B cell (primary cell): ENCODE data around the gene TMEFF1. TPM values are rescaled to one million over a fixed set of nuclear protein-coding genes. Genes with fewer than 3 reads are reported as not detected.

Experiments
- ATAC-seq: fragments of 200-7000 bp; cut with Tn5 transposase; one replicate; pipeline ENCODE4 v1.10.0; 2021; ENCODE audit warnings: low read depth, mild to moderate bottlenecking, moderate number of reproducible peaks, moderate library complexity
- CTCF ChIA-PET: fragments of 350-600 bp; sonication (Branson Sonifier 250); formaldehyde crosslinking; loops from one replicate; lab custom pipeline; 2021; ENCODE audit warnings: antibody characterized with exemption, inconsistent platforms; lab: Charles Lee
- POLR2A ChIA-PET: fragments of 350-600 bp; sonication (Branson Sonifier 250); formaldehyde crosslinking; loops from one replicate; lab custom pipeline; 2021; ENCODE audit warnings: antibody characterized with exemption; lab: Charles Lee
- DNase-seq: peaks from one replicate; pipeline ENCODE4 v3.0.0; 2013
- H2AFZ ChIP-seq: 2 replicates; pipeline ENCODE4 v1.6.1; 2012; ENCODE audit warnings: mild to moderate bottlenecking, low read depth, low read length; ENCODE audit not compliant: insufficient read depth, poor library complexity, severe bottlenecking
- H3K27ac ChIP-seq, 2 donors: 1 replicate in 1 of 2; 2 replicates in 1 of 2; pipeline ENCODE4 v1.5.1; 2012 to 2013; ENCODE audit warnings: low read length in 2 of 2, mild to moderate bottlenecking in 2 of 2, moderate library complexity in 1 of 2
- H3K27me3 ChIP-seq, 4 experiments: fragments of 200-600 bp in 1 of 4; sonication (generic) in 1 of 4; replicated peaks in 1 of 4; 1 replicate in 2 of 4; 2 replicates in 2 of 4; pipeline versions ENCODE4 v1.6.1 to v1.7.0; 2013 to 2016; ENCODE audit warnings: low read length in 3 of 4, mild to moderate bottlenecking in 2 of 4, mixed read lengths in 1 of 4, moderate library complexity in 1 of 4; ENCODE audit not compliant: insufficient read depth in 4 of 4, control insufficient read depth in 3 of 4; ENCODE audit errors: control extremely low read depth in 1 of 4
- H3K36me3 ChIP-seq, 2 experiments: replicated peaks in 1 of 2; 1 replicate in 1 of 2; 2 replicates in 1 of 2; pipeline versions ENCODE4 v1.6.1 to v1.7.1; 2013; ENCODE audit warnings: low read length in 1 of 2; ENCODE audit not compliant: insufficient read depth in 2 of 2, control insufficient read depth in 1 of 2; ENCODE audit errors: control extremely low read depth in 1 of 2, extremely low read depth in 1 of 2
- H3K4me1 ChIP-seq, 2 donors: fragments of 200-600 bp in 1 of 2; sonication (generic) in 1 of 2; 1 replicate in 1 of 2; 2 replicates in 1 of 2; pipeline versions ENCODE4 v1.5.1 to v1.6.1; 2013 to 2017; ENCODE audit warnings: low read length in 2 of 2; ENCODE audit not compliant: control insufficient read depth in 2 of 2, insufficient read depth in 2 of 2
- H3K4me2 ChIP-seq: replicated peaks from 2 replicates; pipeline ENCODE3; 2012; ENCODE audit warnings: mild to moderate bottlenecking, low read depth, low read length; ENCODE audit not compliant: poor library complexity, severe bottlenecking
- H3K4me3 ChIP-seq, 5 experiments: fragments of 200-600 bp in 1 of 5; sonication (generic) in 1 of 5; 1 replicate in 3 of 5; 2 replicates in 2 of 5; pipeline versions ENCODE4 v1.5.1 to v1.7.0; 2011 to 2016; ENCODE audit warnings: low read length in 4 of 5, mild to moderate bottlenecking in 4 of 5, low read depth in 2 of 5, control low read depth in 1 of 5, moderate library complexity in 1 of 5; ENCODE audit not compliant: insufficient read depth in 1 of 5; ENCODE audit errors: control extremely low read depth in 1 of 5, extremely low read depth in 1 of 5
- H3K79me2 ChIP-seq: fragments of 200-600 bp; sonication (generic); one replicate; pipeline ENCODE4 v1.6.0; 2016; ENCODE audit warnings: low read length; ENCODE audit not compliant: control insufficient read depth, insufficient read depth
- H3K9ac ChIP-seq: fragments of 200-600 bp; sonication (generic); 2 replicates; pipeline ENCODE4 v1.6.1; 2017; ENCODE audit warnings: mild to moderate bottlenecking, low read length, moderate library complexity
- H3K9me3 ChIP-seq, 3 donors: one replicate each; pipeline versions ENCODE4 v1.6.1 to v1.7.1; 2013; ENCODE audit warnings: low read length in 2 of 3; ENCODE audit not compliant: control insufficient read depth in 2 of 3, insufficient read depth in 1 of 3; ENCODE audit errors: control extremely low read depth in 1 of 3
- H4K20me1 ChIP-seq: 2 replicates; pipeline ENCODE4 v1.6.0; 2012; ENCODE audit warnings: mild to moderate bottlenecking, low read length; ENCODE audit not compliant: insufficient read depth, control insufficient read depth, poor library complexity, severe bottlenecking
- H3K27ac Mint-ChIP-seq: one replicate; pipeline ENCODE4 v1.8.0; 2021; ENCODE audit warnings: mixed read lengths
- H3K27me3 Mint-ChIP-seq: one replicate; pipeline ENCODE4 v1.8.0; 2021; ENCODE audit warnings: mixed read lengths
- H3K4me1 Mint-ChIP-seq: one replicate; pipeline ENCODE4 v1.8.0; 2021; ENCODE audit warnings: mixed read lengths
- H3K4me3 Mint-ChIP-seq: one replicate; pipeline ENCODE4 v1.8.0; 2021; ENCODE audit warnings: mixed read lengths
- H3K9me3 Mint-ChIP-seq: one replicate; pipeline ENCODE4 v1.8.0; 2022; ENCODE audit warnings: mixed read lengths; ENCODE audit not compliant: insufficient read depth
- CTCF ChIP-seq: fragments of 200-600 bp; IDR thresholded peaks from one replicate; pipeline ENCODE4 v1.8.0; 2022; ENCODE audit warnings: antibody characterized with exemption, mild to moderate bottlenecking
- EZH2 ChIP-seq: IDR thresholded peaks from 2 replicates; pipeline ENCODE4 v1.6.1; 2012; ENCODE audit warnings: borderline replicate concordance, low read depth, mild to moderate bottlenecking, moderate library complexity, low read length; ENCODE audit not compliant: insufficient read depth, poor library complexity, severe bottlenecking
- WGBS: methylation state at CpG from one replicate; pipeline ENCODE4 v1.1.5; 2013; ENCODE audit warnings: missing lambda C conversion rate; ENCODE audit not compliant: insufficient coverage; 5-methylcytosine and 5-hydroxymethylcytosine counted together
- intact Hi-C: fragments of 100-400 bp; cut with micrococcal nuclease; formaldehyde crosslinking; loops from one replicate; pipeline ENCODE4 v1.10.0; 2022
- polyA plus RNA-seq: library from polyadenylated mRNA; depleted of rRNA; stranded (reverse); fragments of >200 nt; gene quantifications from 2 replicates; pipeline ENCODE4 v1.2.3, GENCODE V29; 2012
- total RNA-seq, 2 donors: library from RNA; stranded (reverse); fragments of 120-200 nt in 1 of 2; gene quantifications; 1 replicate in 1 of 2; 2 replicates in 1 of 2; pipeline versions ENCODE4 v1.2.3 to v1.2.4, GENCODE V29; 2013 to 2022

The TMEFF1 gene
- total and polyA plus RNA-seq, 2 donors (not counting 1 experiment from before 2014, with no cell fraction given), result not detected

- ATAC-seq (no peak), DNase-seq (no peak)
- Histone ChIP-seq H3K4me3 (no peak overlapping the region), H3K36me3 (no peaks in the 10 kb centered on the region), H3K27me3 (no peaks in the 10 kb centered on the region), H3K27ac (no peak overlapping the region), H4K20me1 (no peaks in the 10 kb centered on the region), H2AFZ (no peak overlapping the region), H3K4me2 (no peak overlapping the region), H3K4me1 (no peaks in the 10 kb centered on the region), H3K9ac (no peak overlapping the region), H3K79me2 (no peaks in the 10 kb centered on the region), H3K9me3 (no peaks in the 10 kb centered on the region)
- Mint-ChIP-seq H3K4me3 (no peak overlapping the region), H3K27me3 (no peaks in the 10 kb centered on the region), H3K4me1 (no peaks in the 10 kb centered on the region), H3K9me3 (peaks cover 4% of the 10 kb centered on the region), H3K27ac (no peak overlapping the region)
- TF ChIP-seq EZH2 (no peak), CTCF (no peak)
- POLR2A ChIA-PET, result no interaction called here
- intact Hi-C loops, result no loop called here
- no CpG with 5 or more reads among the region's 3 CpGs for WGBS
- CTCF ChIA-PET, result no interaction called here
These were observed 100.8 kb downstream of the TMEFF1 start for GRCh38 chr9:100573655-100574260.

GRCh38 chr9:100575006-100575405, 102.1 kb downstream of the TMEFF1 start:
- H3K27me3 Mint-ChIP-seq, result no peaks in the 10 kb centered on the region
- H3K9me3 ChIP-seq, result no peaks in the 10 kb centered on the region
- no peaks in the 10 kb centered on the region for H3K4me1 ChIP-seq
- 100% methylated on average over 2 of the region's 4 CpGs for WGBS
- CTCF ChIA-PET, result no interaction called here
- no peak overlapping the region for H3K4me3 ChIP-seq
- H3K79me2 ChIP-seq, result no peaks in the 10 kb centered on the region
- H3K9ac ChIP-seq, result no peak overlapping the region
- H3K27ac Mint-ChIP-seq, result no peak overlapping the region
- H3K4me1 Mint-ChIP-seq, result no peaks in the 10 kb centered on the region
- DNase-seq (no peak), ATAC-seq (no peak)
- H2AFZ ChIP-seq, result no peak overlapping the region
- H4K20me1 ChIP-seq, result no peaks in the 10 kb centered on the region
- POLR2A ChIA-PET, result no interaction called here
- H3K36me3 ChIP-seq, result no peaks in the 10 kb centered on the region
- H3K27me3 ChIP-seq, result no peaks in the 10 kb centered on the region
- no peak overlapping the region for H3K4me3 Mint-ChIP-seq
- no peak overlapping the region for H3K27ac ChIP-seq
- no peak overlapping the region for H3K4me2 ChIP-seq
- intact Hi-C loops, result no loop called here
- peaks cover 2% of the 10 kb centered on the region for H3K9me3 Mint-ChIP-seq
- TF ChIP-seq CTCF (no peak), EZH2 (no peak)
